Measurements from ENCODE around the gene CLUH. TPM values are rescaled to one million over a fixed set of nuclear protein-coding genes. Genes with fewer than 3 reads are reported as not detected.

CLUH gene
- total and polyA plus RNA-seq, 12 donors: 55.6 to 198 (median 167) TPM

- Histone ChIP-seq H3K4me1 (peaks cover 0 to 12% (median 8%) of the 10 kb centered on the region in 9 donors), H3K27ac (peak overlapping the region; percentile 38 to 82 (median 73)), H3K27me3 (peaks cover 0 to 34% (median 6%) of the 10 kb centered on the region in 7 donors), H3K4me3 (peak overlapping the region in 9 of 10 donors; percentile 27 to 57 (median 49)), H3K9me3 (no peaks in the 10 kb centered on the region), H3K36me3 (peaks cover 0 to 3% (median 0%) of the 10 kb centered on the region in 9 donors)
- peak in 7 of 8 donors; percentile 29 to 63 (median 49) for ATAC-seq
- 12 to 13% methylated on average over 18 of the region's 18 CpGs for WGBS, 2 donors
- intact Hi-C loops (cut with DNase I): no loop called here
- DNase-seq: no peak
- TF ChIP-seq CTCF (IDR thresholded peaks at IDR 0.05): no peak
Measured at GRCh38 chr17:2723505-2723996, 12.0 kb upstream of the CLUH start.

GRCh38 chr17:2722611-2723010 lies 11.0 kb upstream of the CLUH start:
- Histone ChIP-seq H3K27ac (no peak overlapping the region), H3K9me3 (no peaks in the 10 kb centered on the region), H3K4me3 (no peak overlapping the region), H3K4me1 (peaks cover 0 to 12% (median 8%) of the 10 kb centered on the region in 9 donors), H3K36me3 (peaks cover 0 to 3% (median 0%) of the 10 kb centered on the region in 9 donors), H3K27me3 (peaks cover 0 to 34% (median 6%) of the 10 kb centered on the region in 7 donors)
- intact Hi-C loops (cut with DNase I): no loop called here
- no peak for TF ChIP-seq CTCF (IDR thresholded peaks at IDR 0.05)
- no peak for DNase-seq
- ATAC-seq: no peak
- WGBS, 2 donors: 54 to 62% methylated on average over 10 of the region's 10 CpGs

- Histone ChIP-seq H3K4me3 (no peak overlapping the region), H3K27me3 (peaks cover 0 to 33% (median 0%) of the 10 kb centered on the region in 7 donors), H3K36me3 (peaks cover 0 to 3% (median 0%) of the 10 kb centered on the region in 9 donors), H3K4me1 (peaks cover 0 to 12% (median 8%) of the 10 kb centered on the region in 9 donors), H3K27ac (no peak overlapping the region), H3K9me3 (no peaks in the 10 kb centered on the region)
- WGBS, 2 donors: 55 to 77% methylated on average over 4 of the region's 4 CpGs
- DNase-seq (no peak), ATAC-seq (no peak)
- intact Hi-C loops (cut with DNase I): no loop called here
- no peak for TF ChIP-seq CTCF (IDR thresholded peaks at IDR 0.05)
Measured at GRCh38 chr17:2721603-2722002, 10.0 kb upstream of the CLUH start.

- Histone ChIP-seq H3K27ac (no peak overlapping the region), H3K4me3 (no peak overlapping the region), H3K4me1 (peaks cover 0 to 9% (median 2%) of the 10 kb centered on the region in 9 donors), H3K9me3 (no peaks in the 10 kb centered on the region), H3K27me3 (peaks cover 0 to 16% (median 0%) of the 10 kb centered on the region in 7 donors), H3K36me3 (peaks cover 0 to 5% (median 0%) of the 10 kb centered on the region in 9 donors)
- DNase-seq (no peak), ATAC-seq (no peak)
- intact Hi-C loops (cut with DNase I): no loop called here
- TF ChIP-seq CTCF (IDR thresholded peaks at IDR 0.05): no peak
- 62 to 71% methylated on average over 4 of the region's 4 CpGs for WGBS, 2 donors
Measured at GRCh38 chr17:2719861-2720260, 8.3 kb upstream of the CLUH start.
